Endothelial cell (in vitro differentiated cells): ENCODE data around the gene PTMA. TPM values are rescaled to one million over a fixed set of nuclear protein-coding genes. Genes with fewer than 3 reads are reported as not detected.
A peak's percentile ranks its signal among the peaks of the same experiment; 100 is the strongest.

Source experiments
- DNase-seq: peaks from one replicate; pipeline ENCODE4 v3.0.0; 2021; ENCODE audit warnings: low spot score
- H3K27ac Mint-ChIP-seq: one replicate; pipeline ENCODE4 v1.8.0; 2021; ENCODE audit warnings: mixed read lengths, inconsistent platforms; ENCODE audit not compliant: unreplicated experiment
- H3K27me3 Mint-ChIP-seq: one replicate; pipeline ENCODE4 v1.8.0; 2021; ENCODE audit warnings: mild to moderate bottlenecking, moderate library complexity, mixed read lengths, inconsistent platforms; ENCODE audit not compliant: unreplicated experiment
- H3K36me3 Mint-ChIP-seq: one replicate; pipeline ENCODE4 v1.8.0; 2021; ENCODE audit warnings: mild to moderate bottlenecking, low read depth, mixed read lengths, inconsistent platforms; ENCODE audit not compliant: unreplicated experiment
- H3K4me1 Mint-ChIP-seq: one replicate; pipeline ENCODE4 v1.8.0; 2021; ENCODE audit warnings: mild to moderate bottlenecking, mixed read lengths, inconsistent platforms; ENCODE audit not compliant: unreplicated experiment
- H3K4me3 Mint-ChIP-seq: one replicate; pipeline ENCODE4 v1.8.0; 2021; ENCODE audit warnings: mild to moderate bottlenecking, mixed read lengths, inconsistent platforms; ENCODE audit not compliant: unreplicated experiment
- H3K9me3 Mint-ChIP-seq: one replicate; pipeline ENCODE4 v1.8.0; 2021; ENCODE audit warnings: mixed read lengths, inconsistent platforms; ENCODE audit not compliant: unreplicated experiment
- CTCF ChIP-seq: fragments of 200-600 bp; sonication (generic); IDR thresholded peaks from one replicate; pipeline ENCODE4 v1.5.0; 2021; ENCODE audit warnings: antibody characterized with exemption; ENCODE audit not compliant: unreplicated experiment
- total RNA-seq: library from RNA; stranded (reverse); fragmentation: NEBNext Ultra II Directional; extraction: Animal tissue kit (Norgen Biotek cat#: 25700); gene quantifications from one replicate; pipeline ENCODE4 v1.2.1, GENCODE V29; 2021; ENCODE audit not compliant: unreplicated experiment

The PTMA gene
- total RNA-seq, 1 donor from 2014 or later, result 592 TPM

GRCh38 chr2:231689124-231689893 lies 19.0 kb upstream of the PTMA start:
- Mint-ChIP-seq H3K36me3 (no peaks in the 10 kb centered on the region), H3K27me3 (peaks cover 13% of the 10 kb centered on the region), H3K9me3 (no peaks in the 10 kb centered on the region), H3K27ac (peak overlapping the region; percentile 8), H3K4me3 (no peak overlapping the region), H3K4me1 (peaks cover 11% of the 10 kb centered on the region)
- DNase-seq, result no peak
- TF ChIP-seq CTCF, result no peak

- Mint-ChIP-seq H3K36me3 (no peaks in the 10 kb centered on the region), H3K4me1 (peaks cover 9% of the 10 kb centered on the region), H3K4me3 (no peak overlapping the region)
These were observed 17.0 kb upstream of the PTMA start for GRCh38 chr2:231691251-231691772.

GRCh38 chr2:231692847-231693246 lies 15.5 kb upstream of the PTMA start:
- no peak overlapping the region for H3K27ac Mint-ChIP-seq
- peaks cover 4% of the 10 kb centered on the region for H3K4me1 Mint-ChIP-seq
- peak overlapping the region; percentile 42 for H3K4me3 Mint-ChIP-seq
- H3K36me3 Mint-ChIP-seq, result no peaks in the 10 kb centered on the region
- H3K27me3 Mint-ChIP-seq, result peaks cover 7% of the 10 kb centered on the region
- no peaks in the 10 kb centered on the region for H3K9me3 Mint-ChIP-seq
- DNase-seq, result no peak
- no peak for TF ChIP-seq CTCF

More at GRCh38 chr2:231691251-231691772, 17.0 kb upstream of the PTMA start:
- no peak overlapping the region for H3K27ac Mint-ChIP-seq
- peaks cover 12% of the 10 kb centered on the region for H3K27me3 Mint-ChIP-seq
- no peak for TF ChIP-seq CTCF
- DNase-seq, result no peak
- H3K9me3 Mint-ChIP-seq, result no peaks in the 10 kb centered on the region

GRCh38 chr2:231693956-231694355 lies 14.4 kb upstream of the PTMA start:
- peak overlapping the region; percentile 35 for H3K4me3 Mint-ChIP-seq
- peak overlapping the region; percentile 27 for H3K27ac Mint-ChIP-seq

More at GRCh38 chr2:231693956-231694355, 14.4 kb upstream of the PTMA start:
- DNase-seq, result no peak
- TF ChIP-seq CTCF, result no peak
- no peaks in the 10 kb centered on the region for H3K9me3 Mint-ChIP-seq
- H3K4me1 Mint-ChIP-seq, result peaks cover 4% of the 10 kb centered on the region
- no peaks in the 10 kb centered on the region for H3K36me3 Mint-ChIP-seq
- H3K27me3 Mint-ChIP-seq, result peaks cover 7% of the 10 kb centered on the region
